GM18498 (cell line): ENCODE data around the gene SNTA1.
"Not testable (repeated sequence)": the region's sequence is repeated elsewhere in the genome, so short reads cannot be mapped to it uniquely, and the experiment has no call there.

Source experiments
- ATAC-seq: cut with Tn5 transposase; IDR thresholded peaks from one replicate; pipeline ENCODE4 v1.9.1; 2021; ENCODE audit warnings: mild to moderate bottlenecking, moderate library complexity; ENCODE audit not compliant: unreplicated experiment

The SNTA1 gene

GRCh38 chr20:33443512-33444239 is at the start of gene SNTA1:
TSS of gene SNTA1 (minus strand) at chr20:33443763. CDS start at chr20:33443620, 143 bp downstream.
- peak; percentile 82 for ATAC-seq

- ATAC-seq: no peak
These were observed 47.5 kb upstream of the SNTA1 start for GRCh38 chr20:33490934-33491656.

- ATAC-seq: peak; percentile 58
These were observed 46.7 kb upstream of the SNTA1 start, which contains the start of gene CBFA2T2 for GRCh38 chr20:33490023-33490933. TSS of gene CBFA2T2 (plus strand) at chr20:33490096. CDS start at chr20:33490268, 172 bp downstream.

- peak; percentile 95 for ATAC-seq
These were observed 46.0 kb upstream of the SNTA1 start for GRCh38 chr20:33489495-33490022.

GRCh38 chr20:33488661-33489494 is 45.3 kb upstream of the SNTA1 start:
- ATAC-seq: not testable (repeated sequence)

GRCh38 chr20:33488201-33488600 is 44.6 kb upstream of the SNTA1 start:
- no peak for ATAC-seq

- ATAC-seq: not testable (repeated sequence)
These were observed 39.6 kb upstream of the SNTA1 start for GRCh38 chr20:33483186-33483585.

GRCh38 chr20:33482581-33482980 is 39.0 kb upstream of the SNTA1 start:
- no peak for ATAC-seq

- no peak for ATAC-seq
These were observed 37.9 kb upstream of the SNTA1 start for GRCh38 chr20:33481431-33481941.

GRCh38 chr20:33480048-33480447 is 36.5 kb upstream of the SNTA1 start:
- ATAC-seq: no peak

- ATAC-seq: no peak
These were observed 34.0 kb upstream of the SNTA1 start for GRCh38 chr20:33477386-33478234.

GRCh38 chr20:33475381-33476152 is 32.0 kb upstream of the SNTA1 start:
- ATAC-seq: no peak

GRCh38 chr20:33474963-33475362 is 31.4 kb upstream of the SNTA1 start:
- ATAC-seq: no peak

GRCh38 chr20:33474097-33474873 is 30.7 kb upstream of the SNTA1 start:
- no peak for ATAC-seq

GRCh38 chr20:33472868-33473435 is 29.4 kb upstream of the SNTA1 start:
- ATAC-seq: no peak

- ATAC-seq: no peak
These were observed 27.3 kb upstream of the SNTA1 start for GRCh38 chr20:33470866-33471265.

- no peak for ATAC-seq
These were observed 26.9 kb upstream of the SNTA1 start for GRCh38 chr20:33470457-33470856.
